Measurements from ENCODE around the gene UGGT1.

- TF ChIP-seq CTCF (IDR thresholded peaks at IDR 0.05 in 2 of 3, conservative IDR thresholded peaks at IDR 0.05 in 1 of 3; ENCODE audit: insufficient read depth in 2 of 3, low read depth in 1 of 3, low read length in 3 of 3) (no peak), ZNF146 (CRISPR knock-in tag; IDR thresholded peaks at IDR 0.05; ENCODE audit: unreplicated experiment) (no peak), FIP1L1 (IDR thresholded peaks at IDR 0.05; ENCODE audit: low read depth, low read length, poor library complexity, severe bottlenecking) (no peak)
Measured at GRCh38 chr2:128084757-128085156, 6.2 kb upstream of the UGGT1 start.
